Kidney (tissue), 14 donors: Measurements from ENCODE around the gene NDUFS2. TPM values are rescaled to one million over a fixed set of nuclear protein-coding genes. Genes with fewer than 3 reads are reported as not detected.

ENCODE experiments used
- DNase-seq, 5 donors: peaks; one replicate each; pipeline ENCODE4 v3.0.0-alpha.2; 2013 to 2020
- FAIRE-seq: peaks from 2 replicates; lab custom pipeline; 2012; peaks lifted over from hg19 to GRCh38; lab: Jason Lieb, UNC
- H3K27ac ChIP-seq, 2 donors: one replicate each; pipeline ENCODE4 v1.7.0; 2013; ENCODE audit warnings: low read depth in 2 of 2, low read length in 2 of 2, inconsistent platforms in 1 of 2
- H3K27me3 ChIP-seq: one replicate; pipeline ENCODE4 v1.7.1; 2013; ENCODE audit warnings: low read length, inconsistent platforms; ENCODE audit not compliant: control insufficient read depth, insufficient read depth
- H3K36me3 ChIP-seq, 3 donors: one replicate each; pipeline versions ENCODE4 v1.7.0 to v1.7.1; 2013; ENCODE audit warnings: low read length in 3 of 3, control low read depth in 1 of 3, inconsistent platforms in 1 of 3; ENCODE audit not compliant: insufficient read depth in 3 of 3, control insufficient read depth in 2 of 3
- H3K4me1 ChIP-seq, 3 donors: one replicate each; pipeline versions ENCODE4 v1.7.0 to v1.7.1; 2013; ENCODE audit warnings: low read length in 3 of 3, inconsistent platforms in 1 of 3, low read depth in 1 of 3; ENCODE audit not compliant: control insufficient read depth in 2 of 3, insufficient read depth in 2 of 3
- H3K4me3 ChIP-seq, 3 donors: one replicate each; pipeline versions ENCODE4 v1.7.0 to v1.8.1; 2013; ENCODE audit warnings: low read length in 3 of 3, control low read depth in 1 of 3, inconsistent platforms in 1 of 3
- H3K9ac ChIP-seq, 3 donors: one replicate each; pipeline versions ENCODE4 v1.7.0 to v1.7.1; 2013; ENCODE audit warnings: low read length in 3 of 3, control low read depth in 1 of 3, inconsistent platforms in 1 of 3
- H3K9me3 ChIP-seq, 3 donors: one replicate each; pipeline versions ENCODE4 v1.7.0 to v1.7.1; 2013; ENCODE audit warnings: low read length in 3 of 3, control low read depth in 1 of 3, inconsistent platforms in 1 of 3; ENCODE audit not compliant: control insufficient read depth in 2 of 3, insufficient read depth in 1 of 3
- intact Hi-C: fragments of 100-400 bp; cut with DNase I; formaldehyde crosslinking; loops from one replicate; pipeline ENCODE4 v1.11.1; 2022
- polyA plus RNA-seq: library from polyadenylated mRNA; stranded (reverse); fragments of 350-450 nt; fragmentation: Illumina TruSeq; extraction: RNeasy Lipid Tissue Mini Kit (QIAGEN cat#74804); gene quantifications from one replicate; pipeline ENCODE4 v1.2.3, GENCODE V29; 2014; ENCODE audit warnings: low read depth, low replicate concordance; ENCODE audit not compliant: insufficient read depth
- total RNA-seq: library from RNA; stranded (reverse); fragmentation: NEBNext Ultra II Directional; extraction: Animal tissue kit (Norgen Biotek cat#: 25700); gene quantifications from one replicate; pipeline ENCODE4 v1.2.1, GENCODE V29; 2021
- TF ChIP-seq, protein P1 (sequence below): IDR thresholded peaks from 3 replicates; pipeline ENCODE4 v1.5.1; 2012; ENCODE audit warnings: mild to moderate bottlenecking, moderate library complexity, borderline replicate concordance; ENCODE audit not compliant: insufficient read depth; ENCODE audit errors: extremely low read depth
- donor health status: control.
- donor health status: control.
- donor health status: control.
- donor health status: control.
- donor health status: control.
- donor health status: DM: yes; HTN: yes; CAD: no.
- donor health status: Normal renal cell carcinoma (clear cell type).

The NDUFS2 gene
- total and polyA plus RNA-seq, 2 donors from 2014 or later, result 92.7 to 197 TPM

GRCh38 chr1:161177936-161178244 lies 24.3 kb upstream of the NDUFS2 start:
- no peak for DNase-seq
- Histone ChIP-seq H3K27ac (peak overlapping the region; percentile 95 to 96), H3K9ac (peak overlapping the region in 2 of 3 donors; percentile 97 to 99), H3K36me3 (peaks cover 9 to 28% (median 10%) of the 10 kb centered on the region in 3 donors), H3K4me3 (peak overlapping the region in 2 of 3 donors; percentile 97 to 98), H3K27me3 (no peaks in the 10 kb centered on the region), H3K4me1 (peaks cover 0 to 21% (median 12%) of the 10 kb centered on the region in 3 donors), H3K9me3 (no peaks in the 10 kb centered on the region)
- TF ChIP-seq, protein P1, sequence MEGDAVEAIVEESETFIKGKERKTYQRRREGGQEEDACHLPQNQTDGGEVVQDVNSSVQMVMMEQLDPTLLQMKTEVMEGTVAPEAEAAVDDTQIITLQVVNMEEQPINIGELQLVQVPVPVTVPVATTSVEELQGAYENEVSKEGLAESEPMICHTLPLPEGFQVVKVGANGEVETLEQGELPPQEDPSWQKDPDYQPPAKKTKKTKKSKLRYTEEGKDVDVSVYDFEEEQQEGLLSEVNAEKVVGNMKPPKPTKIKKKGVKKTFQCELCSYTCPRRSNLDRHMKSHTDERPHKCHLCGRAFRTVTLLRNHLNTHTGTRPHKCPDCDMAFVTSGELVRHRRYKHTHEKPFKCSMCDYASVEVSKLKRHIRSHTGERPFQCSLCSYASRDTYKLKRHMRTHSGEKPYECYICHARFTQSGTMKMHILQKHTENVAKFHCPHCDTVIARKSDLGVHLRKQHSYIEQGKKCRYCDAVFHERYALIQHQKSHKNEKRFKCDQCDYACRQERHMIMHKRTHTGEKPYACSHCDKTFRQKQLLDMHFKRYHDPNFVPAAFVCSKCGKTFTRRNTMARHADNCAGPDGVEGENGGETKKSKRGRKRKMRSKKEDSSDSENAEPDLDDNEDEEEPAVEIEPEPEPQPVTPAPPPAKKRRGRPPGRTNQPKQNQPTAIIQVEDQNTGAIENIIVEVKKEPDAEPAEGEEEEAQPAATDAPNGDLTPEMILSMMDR, result no peak
- intact Hi-C loops, result no loop called here
- FAIRE-seq, result no peak

DNA sequence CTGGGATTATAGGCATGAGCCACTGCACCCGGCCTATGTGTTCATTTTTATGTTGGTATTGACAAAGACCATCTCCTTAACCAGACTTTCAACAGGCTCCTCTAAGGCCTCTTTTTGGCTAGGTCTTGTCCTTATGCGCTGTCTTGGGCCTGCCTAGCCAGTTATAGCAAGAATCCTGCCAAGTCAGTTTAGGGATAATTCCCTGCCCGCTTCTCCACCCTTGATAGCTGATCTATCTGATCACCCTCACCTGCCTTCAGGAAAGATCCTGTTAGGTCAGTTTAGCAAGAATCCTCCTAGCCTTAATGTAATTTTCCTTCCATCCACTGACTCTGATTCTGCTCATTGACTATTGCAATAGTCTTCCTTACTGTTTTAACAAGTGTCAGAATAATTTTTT lies 22.5 kb upstream of the NDUFS2 start:
- Histone ChIP-seq H3K36me3 (peaks cover 0 to 14% (median under 1%) of the 10 kb centered on the region in 3 donors), H3K27me3 (no peaks in the 10 kb centered on the region), H3K4me1 (peaks cover 0 to 18% (median 12%) of the 10 kb centered on the region in 3 donors), H3K27ac (no peak overlapping the region), H3K9me3 (no peaks in the 10 kb centered on the region), H3K9ac (no peak overlapping the region), H3K4me3 (no peak overlapping the region)
- intact Hi-C loops, result no loop called here
- FAIRE-seq (no peak), DNase-seq (no peak)
- TF ChIP-seq, protein P1, result no peak

DNA sequence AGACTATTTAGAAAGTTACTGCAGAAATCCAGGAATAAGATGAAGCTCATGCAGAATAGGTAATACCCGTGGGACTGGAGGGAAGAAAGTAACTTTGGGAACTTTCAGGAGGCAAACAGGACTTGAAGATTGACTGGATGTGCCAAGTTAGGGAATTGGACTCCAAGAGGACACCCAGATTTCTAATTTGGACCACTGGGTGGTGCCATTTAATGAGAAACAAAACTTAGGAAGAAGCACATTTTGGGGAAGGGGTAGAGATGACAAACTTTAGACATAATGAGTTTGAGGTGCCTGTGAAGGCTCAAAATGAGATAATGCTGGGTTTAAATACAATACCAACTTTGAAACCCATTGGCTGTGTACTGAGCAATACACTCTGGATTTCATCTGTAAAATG lies 21.5 kb upstream of the NDUFS2 start:
- H3K27me3 ChIP-seq, result no peaks in the 10 kb centered on the region
- H3K4me3 ChIP-seq, result no peak overlapping the region
- peak in 1 of 5 donors; percentile 33 for DNase-seq
- H3K36me3 ChIP-seq, result peaks cover 0 to 5% (median 0%) of the 10 kb centered on the region in 3 donors
- no peak overlapping the region for H3K9ac ChIP-seq
- H3K27ac ChIP-seq, result no peak overlapping the region
- H3K9me3 ChIP-seq, result no peaks in the 10 kb centered on the region
- FAIRE-seq, result no peak
- TF ChIP-seq, protein P1, result no peak
- intact Hi-C loops, result no loop called here
- H3K4me1 ChIP-seq, result peaks cover 0 to 16% (median 11%) of the 10 kb centered on the region in 3 donors

DNA sequence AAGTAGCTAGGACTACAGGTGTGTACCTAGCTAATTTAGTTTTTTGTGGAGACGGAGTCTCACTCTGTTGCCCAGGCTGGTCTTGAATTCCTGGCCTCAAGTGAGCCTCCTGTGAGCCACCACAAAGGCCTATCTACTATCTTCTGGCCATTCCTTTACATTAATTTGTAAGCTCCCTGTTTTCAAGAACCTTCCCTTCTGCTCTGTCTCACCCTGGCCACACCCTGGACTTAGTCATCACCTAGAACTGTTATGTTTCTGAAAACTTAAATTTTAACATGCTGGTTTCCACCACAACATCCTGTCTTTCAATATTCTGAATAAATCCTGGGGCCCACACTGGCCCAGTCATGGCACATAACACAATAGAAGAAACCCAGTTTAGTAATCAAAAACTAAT lies 20.0 kb upstream of the NDUFS2 start:
- Histone ChIP-seq H3K9ac (no peak overlapping the region), H3K4me1 (peaks cover 0 to 8% (median 0%) of the 10 kb centered on the region in 3 donors), H3K27ac (peak overlapping the region in 1 of 2 donors; percentile 32), H3K9me3 (no peaks in the 10 kb centered on the region), H3K36me3 (no peaks in the 10 kb centered on the region), H3K27me3 (no peaks in the 10 kb centered on the region), H3K4me3 (no peak overlapping the region)
- no peak for DNase-seq
- FAIRE-seq, result no peak
- TF ChIP-seq, protein P1, result no peak
- intact Hi-C loops, result no loop called here
